K562 (cell line): ENCODE results near the gene ATP5MC3. TPM values are rescaled to one million over a fixed set of nuclear protein-coding genes. Genes with fewer than 3 reads are reported as not detected.
A peak's percentile ranks its signal among the peaks of the same experiment; 100 is the strongest.

ENCODE experiments used
- ARID4B ChIP-seq: sonication (generic); formaldehyde crosslinking; IDR thresholded peaks from 2 replicates; pipeline ENCODE4 v1.8.0; 2022; ENCODE audit warnings: mild to moderate bottlenecking, missing genetic modification reagents
- BRF2 ChIP-seq: IDR thresholded peaks from 3 replicates; pipeline ENCODE4 v1.6.1; 2011; ENCODE audit warnings: borderline replicate concordance, mild to moderate bottlenecking; ENCODE audit not compliant: insufficient read length, insufficient read depth
- CGGBP1 ChIP-seq: fragments of 250-450 bp; sonication (Bioruptor Pico); IDR thresholded peaks from 2 replicates; pipeline ENCODE4 v1.9.0; 2021; ENCODE audit warnings: mild to moderate bottlenecking
- CXXC5 ChIP-seq: fragments of 250-450 bp; sonication (Bioruptor Pico); IDR thresholded peaks from 2 replicates; pipeline ENCODE4 v1.8.0; 2022; ENCODE audit warnings: inconsistent platforms, mild to moderate bottlenecking, moderate library complexity
- FOXA1 ChIP-seq: fragments of 450-650 bp; IDR thresholded peaks from 2 replicates; pipeline ENCODE4 v1.6.1; 2016; ENCODE audit warnings: mild to moderate bottlenecking, borderline replicate concordance
- HNRNPK ChIP-seq: fragments of 200-400 bp; formaldehyde crosslinking; IDR thresholded peaks from one replicate; pipeline ENCODE4 v1.6.1; 2018; ENCODE audit warnings: mild to moderate bottlenecking, low read depth, low read length; ENCODE audit not compliant: poor library complexity, severe bottlenecking
- MAX ChIP-seq: sonication (generic); formaldehyde crosslinking; IDR thresholded peaks from 2 replicates; pipeline ENCODE4 v1.9.0; 2022; ENCODE audit warnings: mild to moderate bottlenecking, missing genetic modification reagents
- MYC ChIP-seq, 2 experiments: fragments of 250-450 bp in 1 of 2; sonication (Bioruptor Pico) in 1 of 2; IDR thresholded peaks; 2 replicates each; pipeline versions ENCODE4 v1.5.1 to v1.6.1; 2012 to 2021; ENCODE audit warnings: low read depth in 2 of 2, borderline replicate concordance in 1 of 2, improper control_type of control experiment in 1 of 2, low read length in 1 of 2, mild to moderate bottlenecking in 1 of 2, moderate library complexity in 1 of 2
- NEUROD1 ChIP-seq: fragments of 150-350 bp; IDR thresholded peaks from 2 replicates; pipeline ENCODE4 v1.6.1; 2014; ENCODE audit warnings: borderline replicate concordance, low read length, low read depth; ENCODE audit not compliant: partially characterized antibody
- NR2C1 ChIP-seq, 2 experiments: fragments of 450-650 bp; IDR thresholded peaks; 2 replicates each; pipeline ENCODE4 v1.6.1; 2017; ENCODE audit warnings: mild to moderate bottlenecking in 2 of 2, antibody characterized with exemption in 1 of 2, inconsistent platforms in 1 of 2, missing compliant biosample characterization in 1 of 2, missing genetic modification characterization in 1 of 2
- NRF1 ChIP-seq, 2 experiments: fragments of 450-650 bp; IDR thresholded peaks in 1 of 2; conservative IDR thresholded peaks in 1 of 2; 2 replicates each; pipeline ENCODE4 v1.6.1; 2014; ENCODE audit warnings: mild to moderate bottlenecking in 2 of 2
- POLR2AphosphoS5 ChIP-seq: IDR thresholded peaks from 2 replicates; pipeline ENCODE4 v1.6.1; 2011; ENCODE audit warnings: mild to moderate bottlenecking, low read depth, low read length, moderate library complexity; ENCODE audit not compliant: control insufficient read depth, insufficient read depth
- RFX7 ChIP-seq: fragments of 250-450 bp; sonication (Bioruptor Pico); IDR thresholded peaks from 2 replicates; pipeline ENCODE4 v1.5.1; 2021; ENCODE audit warnings: mild to moderate bottlenecking
- TEAD4 ChIP-seq, 2 experiments: sonication (generic) in 1 of 2; formaldehyde crosslinking in 1 of 2; IDR thresholded peaks; 2 replicates each; pipeline versions ENCODE4 v1.6.1 to v1.8.0; 2012 to 2022; ENCODE audit warnings: borderline replicate concordance in 1 of 2, inconsistent platforms in 1 of 2, low read length in 1 of 2, mild to moderate bottlenecking in 1 of 2, missing genetic modification reagents in 1 of 2
- TFAP4 ChIP-seq: sonication (generic); formaldehyde crosslinking; IDR thresholded peaks from 2 replicates; pipeline ENCODE4 v1.8.0; 2022; ENCODE audit warnings: missing genetic modification reagents, mild to moderate bottlenecking, moderate library complexity, borderline replicate concordance
- ZFP36 ChIP-seq: fragments of 150-350 bp; IDR thresholded peaks from 2 replicates; pipeline ENCODE4 v1.6.1; 2018; ENCODE audit warnings: low read length, low read depth; ENCODE audit not compliant: partially characterized antibody
- ZNF583 ChIP-seq: fragments of 250-450 bp; sonication (Bioruptor Pico); IDR thresholded peaks from 2 replicates; pipeline ENCODE4 v1.4.0; 2020
- ZNF830 ChIP-seq: fragments of 250-450 bp; sonication (Bioruptor Pico); IDR thresholded peaks from 2 replicates; pipeline ENCODE4 v1.5.0; 2021; ENCODE audit warnings: mild to moderate bottlenecking
- polyA plus RNA-seq, 8 experiments: library from polyadenylated mRNA; depleted of rRNA in 4 of 8; stranded (reverse) in 5 of 8; unstranded in 3 of 8; fragments of >200 nt; fragmentation: Nextera tagmentation in 2 of 8; fragmentation: Illumina TruSeq in 1 of 8; extraction: Ambion mirVana in 2 of 8; extraction: Trizol in 1 of 8; gene quantifications; 2 replicates each; pipeline versions ENCODE4 v1.2.1 to v1.2.3, GENCODE V29; 2011 to 2014; ENCODE audit warnings: inconsistent platforms in 1 of 8, missing spikeins in 1 of 8
- total RNA-seq, 7 experiments: library from RNA; depleted of rRNA in 6 of 7; stranded (reverse); fragments of >200 nt in 6 of 7; fragmentation: Illumina TruSeq in 2 of 7; extraction: Trizol in 2 of 7; gene quantifications; 2 replicates each; pipeline versions ENCODE4 v1.2.1 to v1.2.3, GENCODE V29; 2011 to 2021; ENCODE audit warnings: low replicate concordance in 1 of 7

The ATP5MC3 gene
- total and polyA plus RNA-seq, 9 of the 15 experiments (the other 6 are each of a cell fraction or from before 2014, with no cell fraction given) = 423 to 2,565 (median 1,012) TPM

GRCh38 chr2:175167076-175167791, 14.3 kb downstream of the ATP5MC3 start (continued):
- TF ChIP-seq ARID4B (no peak), CXXC5 (CRISPR knock-in tag) (no peak), FOXA1 (no peak), ZNF830 (CRISPR knock-in tag) (peak; percentile 30; the same call in 1 of the 2 replicates), MYC (IDR thresholded peaks at IDR 0.05; ENCODE audit: low read depth, low read length) (peak; percentile 6; the same call in 1 of the 2 replicates), MYC (CRISPR knock-in tag; IDR thresholded peaks at IDR 0.05; ENCODE audit: borderline replicate concordance, low read depth) (peak; percentile 42; the same call in 1 of the 2 replicates), BRF2 (no peak), NR2C1 (IDR thresholded peaks at IDR 0.05) (peak; percentile 70; the same call in 1 of the 2 replicates), NR2C1 (tag; IDR thresholded peaks at IDR 0.05) (no peak; the same call in 1 of the 2 replicates), TFAP4 (peak; percentile 7; the same call in 1 of the 2 replicates), CGGBP1 (CRISPR knock-in tag) (peak; percentile 30; the same call in 1 of the 2 replicates), ZNF583 (CRISPR knock-in tag) (0 out of 2 replicates have a peak, but pooled peaks have one; percentile 23), NRF1 (conservative IDR thresholded peaks at IDR 0.05 in 1 of 2, IDR thresholded peaks at IDR 0.05 in 1 of 2) (peak; percentile 75 to 79), MAX (no peak), NEUROD1 (peak; percentile 14), TEAD4 (IDR thresholded peaks at IDR 0.05; ENCODE audit: low read length) (peak; percentile 5; the same call in 1 of the 2 replicates), TEAD4 (CRISPR knock-in tag; IDR thresholded peaks at IDR 0.05; ENCODE audit: borderline replicate concordance) (no peak), HNRNPK (no peak), POLR2AphosphoS5 (no peak; the same call in 1 of the 2 replicates), RFX7 (CRISPR knock-in tag) (no peak), ZFP36 (no peak)
